H1 (cell line): ENCODE measurements around the gene COX7A2. TPM values are rescaled to one million over a fixed set of nuclear protein-coding genes. Genes with fewer than 3 reads are reported as not detected.
A peak's percentile ranks its signal among the peaks of the same experiment; 100 is the strongest.

Source experiments
- CTCF ChIA-PET: fragments of 300-600 bp; sonication (Branson Sonifier 250); formaldehyde crosslinking; loops from one replicate; lab custom pipeline; 2021; ENCODE audit not compliant: partially characterized antibody; lab: Charles Lee
- POLR2A ChIA-PET: fragments of 300-600 bp; sonication (Branson Sonifier 250); formaldehyde crosslinking; loops from one replicate; lab custom pipeline; 2021; ENCODE audit warnings: inconsistent platforms; ENCODE audit not compliant: partially characterized antibody; lab: Charles Lee
- DNase-seq, 2 experiments: peaks; one replicate each; pipeline versions ENCODE4 v3.0.0 to v3.0.0-alpha.2; 2010 to 2022; ENCODE audit warnings: low spot score in 2 of 2, low read depth in 1 of 2, mixed read lengths in 1 of 2
- FAIRE-seq: peaks from 2 replicates; lab custom pipeline; 2011; peaks lifted over from hg19 to GRCh38; lab: Jason Lieb, UNC
- H2AFZ ChIP-seq: 2 replicates; pipeline ENCODE4 v1.8.1; 2012; ENCODE audit warnings: low read length, inconsistent platforms
- H2AK5ac ChIP-seq: 2 replicates; pipeline ENCODE4 v1.6.1; 2013; ENCODE audit warnings: low read depth, low read length
- H2BK120ac ChIP-seq: replicated peaks from 2 replicates; pipeline ENCODE3; 2013; ENCODE audit warnings: low read depth, low read length, inconsistent platforms
- H2BK12ac ChIP-seq: 2 replicates; pipeline ENCODE4 v1.6.1; 2013; ENCODE audit warnings: low read depth, low read length
- H2BK15ac ChIP-seq: 2 replicates; pipeline ENCODE4 v1.6.1; 2013; ENCODE audit warnings: low read length
- H2BK20ac ChIP-seq: 2 replicates; pipeline ENCODE4 v1.6.1; 2013; ENCODE audit warnings: low read length
- H2BK5ac ChIP-seq: 2 replicates; pipeline ENCODE4 v1.6.1; 2013; ENCODE audit warnings: low read depth, low read length
- H3K14ac ChIP-seq: 2 replicates; pipeline ENCODE4 v1.6.1; 2013; ENCODE audit warnings: inconsistent platforms; ENCODE audit not compliant: insufficient read length
- H3K18ac ChIP-seq: 2 replicates; pipeline ENCODE4 v1.6.1; 2013; ENCODE audit warnings: low read length; ENCODE audit errors: extremely low read depth
- H3K23ac ChIP-seq: 2 replicates; pipeline ENCODE4 v1.6.1; 2013; ENCODE audit warnings: inconsistent platforms; ENCODE audit not compliant: insufficient read length
- H3K23me2 ChIP-seq: 2 replicates; pipeline ENCODE4 v1.6.1; 2013; ENCODE audit warnings: low read depth, low read length
- H3K27ac ChIP-seq: 2 replicates; pipeline ENCODE4 v1.6.1; 2011; ENCODE audit warnings: low read depth, low read length, inconsistent platforms
- H3K27me3 ChIP-seq, 4 experiments: replicated peaks in 1 of 4; 1 replicate in 1 of 4; 2 replicates in 3 of 4; pipeline versions ENCODE4 v1.6.1 to v1.8.1; 2011 to 2013; ENCODE audit warnings: low read length in 3 of 4, mild to moderate bottlenecking in 3 of 4, inconsistent platforms in 2 of 4, mixed read lengths in 2 of 4, moderate library complexity in 1 of 4; ENCODE audit not compliant: control insufficient read depth in 3 of 4, insufficient read depth in 3 of 4; ENCODE audit errors: extremely low read depth in 1 of 4
- H3K36me3 ChIP-seq, 4 experiments: 2 replicates each; pipeline versions ENCODE4 v1.6.1 to v1.8.1; 2011 to 2013; ENCODE audit warnings: mild to moderate bottlenecking in 4 of 4, low read length in 3 of 4, moderate library complexity in 2 of 4, control low read depth in 1 of 4, inconsistent platforms in 1 of 4; ENCODE audit not compliant: insufficient read depth in 4 of 4, control insufficient read depth in 2 of 4
- H3K4ac ChIP-seq: replicated peaks from 2 replicates; pipeline ENCODE3; 2013; ENCODE audit warnings: low read length, low read depth, mixed read lengths, inconsistent platforms; ENCODE audit not compliant: insufficient read length
- H3K4me1 ChIP-seq, 4 experiments: replicated peaks in 1 of 4; 1 replicate in 1 of 4; 2 replicates in 3 of 4; pipeline versions ENCODE4 v1.6.1 to v1.8.1; 2011 to 2013; ENCODE audit warnings: low read length in 3 of 4, inconsistent platforms in 2 of 4, mixed read lengths in 1 of 4; ENCODE audit not compliant: insufficient read depth in 4 of 4, control insufficient read depth in 3 of 4
- H3K4me2 ChIP-seq, 2 experiments: 2 replicates each; pipeline versions ENCODE4 v1.6.1 to v1.8.1; 2011 to 2013; ENCODE audit warnings: low read depth in 2 of 2, low read length in 2 of 2, control low read depth in 1 of 2, inconsistent platforms in 1 of 2, mild to moderate bottlenecking in 1 of 2; ENCODE audit not compliant: insufficient read depth in 1 of 2
- H3K4me3 ChIP-seq, 4 experiments: fragments of 200-600, 300-600 bp in 1 of 4; sonication (generic), shearing (Covaris generic), sonication (Bioruptor Twin) in 1 of 4; 2 replicates each; pipeline versions ENCODE4 v1.5.1 to v1.8.1; 2011 to 2016; ENCODE audit warnings: low read length in 4 of 4, low read depth in 3 of 4, control low read depth in 2 of 4, inconsistent platforms in 2 of 4, mild to moderate bottlenecking in 2 of 4, mixed read lengths in 1 of 4, moderate library complexity in 1 of 4; ENCODE audit not compliant: insufficient read depth in 2 of 4; ENCODE audit errors: extremely low read depth in 1 of 4
- H3K56ac ChIP-seq: replicated peaks from 2 replicates; pipeline ENCODE3; 2013; ENCODE audit warnings: low read depth, mild to moderate bottlenecking, mixed read lengths, low read length, inconsistent platforms; ENCODE audit not compliant: insufficient read length
- H3K79me1 ChIP-seq: 2 replicates; pipeline ENCODE4 v1.6.1; 2013; ENCODE audit warnings: low read depth, low read length, control low read depth
- H3K79me2 ChIP-seq, 2 experiments: 2 replicates each; pipeline versions ENCODE4 v1.6.1 to v1.8.1; 2012 to 2013; ENCODE audit warnings: low read length in 2 of 2, mild to moderate bottlenecking in 2 of 2, inconsistent platforms in 1 of 2; ENCODE audit not compliant: insufficient read depth in 2 of 2, control insufficient read depth in 1 of 2
- H3K9ac ChIP-seq, 4 experiments: replicated peaks in 1 of 4; 1 replicate in 1 of 4; 2 replicates in 3 of 4; pipeline versions ENCODE4 v1.6.1 to v1.8.1; 2011 to 2013; ENCODE audit warnings: low read depth in 3 of 4, low read length in 3 of 4, control low read depth in 2 of 4, mild to moderate bottlenecking in 2 of 4, moderate library complexity in 2 of 4, inconsistent platforms in 1 of 4; ENCODE audit errors: extremely low read depth in 1 of 4
- H3K9me3 ChIP-seq, 2 experiments: 2 replicates each; pipeline versions ENCODE4 v1.6.1 to v1.8.1; 2012 to 2013; ENCODE audit warnings: mild to moderate bottlenecking in 2 of 2, moderate library complexity in 2 of 2, control low read depth in 1 of 2, inconsistent platforms in 1 of 2, low read depth in 1 of 2, low read length in 1 of 2, mixed read lengths in 1 of 2; ENCODE audit not compliant: insufficient read depth in 2 of 2
- H4K20me1 ChIP-seq, 2 experiments: replicated peaks in 1 of 2; 2 replicates each; pipeline versions ENCODE3 to v1.8.1; 2011 to 2013; ENCODE audit warnings: inconsistent platforms in 2 of 2, low read length in 2 of 2, mild to moderate bottlenecking in 1 of 2; ENCODE audit not compliant: insufficient read depth in 2 of 2, control insufficient read depth in 1 of 2
- H4K5ac ChIP-seq: 2 replicates; pipeline ENCODE4 v1.6.1; 2013; ENCODE audit warnings: low read length, low read depth, mixed read lengths, inconsistent platforms; ENCODE audit not compliant: insufficient read length
- H4K8ac ChIP-seq: 2 replicates; pipeline ENCODE4 v1.8.0; 2013; ENCODE audit warnings: mild to moderate bottlenecking, moderate library complexity, low read length, inconsistent platforms; ENCODE audit not compliant: insufficient read depth; ENCODE audit errors: extremely low read depth
- H4K91ac ChIP-seq: replicated peaks from 2 replicates; pipeline ENCODE3; 2013; ENCODE audit warnings: low read length, mixed read lengths, inconsistent platforms; ENCODE audit not compliant: insufficient read length
- ASH2L ChIP-seq: fragments of 200-600, 300-600 bp; sonication (generic); IDR thresholded peaks from one replicate; pipeline ENCODE4 v1.7.1; 2017; ENCODE audit warnings: low read length
- CBX8 ChIP-seq: fragments of 300-800, 300-1000 bp; sonication (generic); IDR thresholded peaks from 2 replicates; pipeline ENCODE4 v1.7.1; 2016; ENCODE audit warnings: low read depth, low read length, borderline replicate concordance
- EGR1 ChIP-seq: IDR thresholded peaks from 2 replicates; pipeline ENCODE4 v1.6.1; 2011; ENCODE audit warnings: low read depth, low read length, borderline replicate concordance
- HDAC2 ChIP-seq, 2 experiments: fragments of 300-600 bp in 1 of 2; sonication (generic) in 1 of 2; IDR thresholded peaks; 2 replicates each; pipeline ENCODE4 v1.6.1; 2011 to 2012; ENCODE audit warnings: low read depth in 2 of 2, low read length in 2 of 2, mild to moderate bottlenecking in 2 of 2, moderate library complexity in 2 of 2, borderline replicate concordance in 1 of 2, inconsistent platforms in 1 of 2
- SRF ChIP-seq: IDR thresholded peaks from 2 replicates; pipeline ENCODE4 v1.6.1; 2011; ENCODE audit warnings: mild to moderate bottlenecking, low read depth, low read length, moderate library complexity
- TEAD4 ChIP-seq: IDR thresholded peaks from 2 replicates; pipeline ENCODE4 v1.6.1; 2012; ENCODE audit warnings: low read depth, low read length, inconsistent platforms, mixed read lengths
- YY1 ChIP-seq: IDR thresholded peaks from 2 replicates; pipeline ENCODE4 v1.6.1; 2011; ENCODE audit warnings: low read depth, mild to moderate bottlenecking, low read length
- WGBS, 2 experiments: shearing (Covaris generic) in 1 of 2; methylation state at CpG; one replicate each; pipeline versions ENCODE4 v1.1.6 to v1.1.7; 2013 to 2015; ENCODE audit warnings: low lambda C conversion rate in 2 of 2, mixed read lengths in 2 of 2, inconsistent platforms in 1 of 2, low coverage in 1 of 2, missing lambda C conversion rate in 1 of 2; ENCODE audit not compliant: insufficient replicate concordance in 2 of 2, insufficient coverage in 1 of 2, insufficient read length in 1 of 2; ENCODE audit errors: extremely low coverage in 1 of 2, missing lambda C conversion rate in 1 of 2; 5-methylcytosine and 5-hydroxymethylcytosine counted together
- polyA plus RNA-seq, 7 experiments: library from polyadenylated mRNA; depleted of rRNA in 3 of 7; stranded (reverse) in 5 of 7; unstranded in 2 of 7; fragments of >200 nt in 5 of 7; fragments of 200-250 nt in 2 of 7; gene quantifications; 1 replicate in 5 of 7; 2 replicates in 1 of 7; 4 replicates in 1 of 7; pipeline versions ENCODE4 v1.2.1 to v1.2.3, GENCODE V29; 2011 to 2013; ENCODE audit warnings: missing spikeins in 2 of 7, mixed read lengths in 2 of 7
- total RNA-seq: library from RNA; stranded (reverse); fragmentation: NEBNext Ultra II Directional; extraction: Animal tissue kit (Norgen Biotek cat#: 25700); gene quantifications from 2 replicates; pipeline ENCODE4 v1.2.1, GENCODE V29; 2021
- TF ChIP-seq, protein P1 (sequence below), 3 experiments: IDR thresholded peaks; 1 replicate in 2 of 3; 2 replicates in 1 of 3; pipeline versions ENCODE4 v1.5.1 to v1.6.1; 2011; ENCODE audit warnings: low read length in 3 of 3, mild to moderate bottlenecking in 3 of 3, inconsistent platforms in 2 of 3, low read depth in 1 of 3, moderate library complexity in 1 of 3; ENCODE audit not compliant: insufficient read depth in 1 of 3; ENCODE audit errors: control extremely low read depth in 1 of 3

COX7A2 gene
- total and polyA plus RNA-seq, 2 of the 8 experiments (the other 6 are each of a cell fraction or from before 2014, with no cell fraction given): 262 to 468 TPM

GRCh38 chr6:75205776-75206575 is 37.6 kb downstream of the COX7A2 start, which contains the start of gene COL12A1:
COL12A1 (minus strand) TSS chr6:75206053; CDS start chr6:75202792, 3,261 bp downstream.
- Histone ChIP-seq H3K4me1 (peaks cover 0 to 29% (median 9%) of the 10 kb centered on the region in 4 experiments; a peak in 4 of 7 replicates), H4K5ac (no peak within 1 kb of the TSS), H2BK120ac (peak within 1 kb of the TSS; percentile 56), H3K18ac (no peak within 1 kb of the TSS; the same call in 1 of the 2 replicates), H3K9ac (peak within 1 kb of the TSS in 2 of 4 experiments; percentile 1 to 39; a peak in 3 of 7 replicates), H2BK5ac (no peak within 1 kb of the TSS), H3K14ac (no peak within 1 kb of the TSS), H4K91ac (peak within 1 kb of the TSS; percentile 27), H3K56ac (no peak within 1 kb of the TSS), H3K27ac (no peak within 1 kb of the TSS), H3K23ac (no peak within 1 kb of the TSS), H2BK15ac (peak within 1 kb of the TSS; percentile 41; the same call in 1 of the 2 replicates), H2BK12ac (peak within 1 kb of the TSS; percentile 89), H3K4me3 (peak within 1 kb of the TSS; percentile 55 to 77 (median 66)), H3K23me2 (peaks cover 45% of the 10 kb centered on the region), H3K36me3 (no peaks in the 10 kb centered on the region), H3K4me2 (peak within 1 kb of the TSS; percentile 97 to 99), H3K79me1 (no peaks in the 10 kb centered on the region), H4K8ac (no peak within 1 kb of the TSS), H3K27me3 (peaks cover 40 to 79% (median 72%) of the 10 kb centered on the region in 4 experiments), H2BK20ac (0 out of 2 replicates have a peak within 1 kb of the TSS, but pooled peaks have one; percentile 87), H4K20me1 (peaks cover 0 to 2% of the 10 kb centered on the region in 2 experiments), H3K4ac (no peak within 1 kb of the TSS), H2AK5ac (no peak within 1 kb of the TSS), H3K9me3 (no peaks in the 10 kb centered on the region), H3K79me2 (no peaks in the 10 kb centered on the region), H2AFZ (peak within 1 kb of the TSS; percentile 95)
- DNase-seq (peak in 1 of 2 experiments; percentile 86), FAIRE-seq (no peak)
- POLR2A ChIA-PET: interaction anchor here (0.9 to 1.4 kb wide), 4 partner anchors 11 to 396 kb away, joined by 3 to 4 read pairs (median 3); partner anchors contain the start of genes SENP6 and TMEM30A
- CTCF ChIA-PET: interaction anchor here (0.6 to 11.0 kb wide), 14 partner anchors 11 to 1466 kb away, joined by 3 to 104 read pairs (median 5); no protein-coding TSS in a partner anchor
- WGBS, 2 experiments: 1% methylated on average over 50 of the region's 64 CpGs; no CpG with 5 or more reads in 1 of the 2 experiments
- TF ChIP-seq SRF (no peak), CBX8 (no peak), YY1 (0 out of 2 replicates have a peak, but pooled peaks have one; percentile 45), HDAC2 (IDR thresholded peaks at IDR 0.05; ENCODE audit: borderline replicate concordance in 1 of 2, low read depth in 2 of 2, low read length in 2 of 2) (no peak; a peak in 2 of 4 replicates), EGR1 (peak; percentile 35; the same call in 1 of the 2 replicates), TEAD4 (peak; percentile 68), ASH2L (peak; percentile 96)
- TF ChIP-seq, protein P1, sequence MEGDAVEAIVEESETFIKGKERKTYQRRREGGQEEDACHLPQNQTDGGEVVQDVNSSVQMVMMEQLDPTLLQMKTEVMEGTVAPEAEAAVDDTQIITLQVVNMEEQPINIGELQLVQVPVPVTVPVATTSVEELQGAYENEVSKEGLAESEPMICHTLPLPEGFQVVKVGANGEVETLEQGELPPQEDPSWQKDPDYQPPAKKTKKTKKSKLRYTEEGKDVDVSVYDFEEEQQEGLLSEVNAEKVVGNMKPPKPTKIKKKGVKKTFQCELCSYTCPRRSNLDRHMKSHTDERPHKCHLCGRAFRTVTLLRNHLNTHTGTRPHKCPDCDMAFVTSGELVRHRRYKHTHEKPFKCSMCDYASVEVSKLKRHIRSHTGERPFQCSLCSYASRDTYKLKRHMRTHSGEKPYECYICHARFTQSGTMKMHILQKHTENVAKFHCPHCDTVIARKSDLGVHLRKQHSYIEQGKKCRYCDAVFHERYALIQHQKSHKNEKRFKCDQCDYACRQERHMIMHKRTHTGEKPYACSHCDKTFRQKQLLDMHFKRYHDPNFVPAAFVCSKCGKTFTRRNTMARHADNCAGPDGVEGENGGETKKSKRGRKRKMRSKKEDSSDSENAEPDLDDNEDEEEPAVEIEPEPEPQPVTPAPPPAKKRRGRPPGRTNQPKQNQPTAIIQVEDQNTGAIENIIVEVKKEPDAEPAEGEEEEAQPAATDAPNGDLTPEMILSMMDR (IDR thresholded peaks at IDR 0.05; ENCODE audit: control extremely low read depth in 1 of 3, insufficient read depth in 1 of 3, low read depth in 1 of 3, low read length in 3 of 3): no peak
